GM13976 (cell line): ENCODE measurements around the gene IP6K2.

Experiments
- DNase-seq: peaks from one replicate; pipeline ENCODE4 v3.0.0; 2012; ENCODE audit warnings: low spot score
- CTCF ChIP-seq: IDR thresholded peaks from 2 replicates; pipeline ENCODE4 v1.5.1; 2012; ENCODE audit warnings: borderline replicate concordance, mild to moderate bottlenecking; ENCODE audit not compliant: insufficient read depth; ENCODE audit errors: extremely low read depth, missing control alignments, control extremely low read depth
- in situ Hi-C: fragments of 300-500 bp; cut with MboI; formaldehyde crosslinking; loops from one replicate; pipeline ENCODE4 v1.12.0; 2022; ENCODE audit warnings: low sequenced_read_pairs, mixed read lengths, inconsistent platforms; ENCODE audit not compliant: unreplicated experiment

The IP6K2 gene

GRCh38 chr3:48650723-48651122, 66.3 kb downstream of the IP6K2 start:
- in situ Hi-C loops: no loop called here
- no peak for DNase-seq
- no peak for TF ChIP-seq CTCF

DNA sequence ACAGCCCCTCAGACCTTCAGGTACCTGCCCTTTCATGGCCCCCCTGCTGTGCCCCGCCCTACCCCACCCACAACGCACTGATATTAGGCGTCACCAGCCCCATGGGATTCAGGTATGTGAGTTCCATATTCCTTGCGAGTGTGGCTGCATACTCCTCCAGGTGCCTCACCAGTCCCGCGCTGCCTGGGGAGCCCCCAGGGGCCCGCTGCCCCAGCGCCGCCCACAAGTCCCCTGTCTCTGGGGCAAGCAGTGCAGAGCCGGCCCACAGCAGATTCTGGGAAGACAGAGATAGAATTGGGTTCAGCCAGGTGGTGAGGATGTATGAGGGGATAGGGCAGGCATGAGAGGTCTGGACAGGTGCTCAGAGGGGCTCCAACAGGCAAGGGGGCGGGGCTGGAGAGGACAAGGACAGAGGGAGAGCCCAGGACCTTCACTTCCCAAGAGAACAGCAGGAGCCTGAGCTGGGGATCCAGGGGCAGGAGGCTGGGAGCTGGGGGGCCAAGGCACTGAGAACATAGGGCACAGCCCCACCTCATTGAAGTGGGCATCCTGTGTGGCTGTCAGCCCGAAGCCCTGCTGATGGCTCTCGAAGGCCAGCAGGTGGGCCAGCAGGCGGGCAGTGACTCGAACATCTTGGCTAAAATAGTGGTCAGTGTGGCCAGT, 68.7 kb downstream of the IP6K2 start:
- in situ Hi-C loops: no loop called here
- TF ChIP-seq CTCF: no peak
- DNase-seq: no peak

DNA sequence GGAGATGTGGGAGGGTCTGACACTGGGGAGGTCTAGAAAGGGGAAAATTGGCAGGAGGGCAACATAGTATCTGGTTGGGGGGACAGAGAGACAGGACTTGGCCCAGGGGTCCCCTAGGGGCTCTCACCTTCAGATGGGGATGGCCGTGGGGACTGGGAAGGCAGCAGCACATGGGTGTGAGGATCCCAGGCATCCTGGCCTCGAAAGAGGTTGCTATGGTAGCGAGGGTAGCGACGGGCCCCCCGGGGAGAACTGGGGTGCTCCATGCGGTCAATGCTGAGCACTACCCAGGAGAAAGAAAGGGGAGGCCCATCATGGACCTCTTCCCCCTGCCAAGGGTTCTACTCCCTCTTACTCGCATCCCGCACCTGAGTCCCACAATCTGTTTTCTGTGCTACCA, 69.3 kb downstream of the IP6K2 start:
- DNase-seq: no peak
- no peak for TF ChIP-seq CTCF
- in situ Hi-C loops: no loop called here

GRCh38 chr3:48644898-48645760, 71.9 kb downstream of the IP6K2 start:
- in situ Hi-C loops: no loop called here

DNA sequence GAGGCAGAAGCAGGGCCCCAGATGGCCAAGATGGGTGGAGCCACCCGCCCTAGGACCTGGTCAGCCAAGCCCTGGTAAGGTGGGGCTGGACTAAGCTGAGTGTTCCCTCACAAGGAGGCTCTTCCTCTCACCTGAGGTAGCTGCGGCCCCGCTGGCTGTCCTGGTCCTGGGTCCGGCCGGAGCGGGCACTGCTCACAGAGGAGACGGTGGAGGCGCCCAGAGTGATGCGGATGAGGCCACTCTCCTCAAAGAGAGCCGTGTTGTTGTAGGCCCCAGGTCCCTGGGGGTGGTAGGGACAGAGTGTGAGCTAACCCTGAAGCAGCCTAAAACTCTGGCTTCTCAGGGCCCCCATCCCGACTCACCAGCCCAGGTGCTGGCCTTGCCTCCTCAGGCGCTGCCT, 74.4 kb downstream of the IP6K2 start:
- in situ Hi-C loops: no loop called here
- no peak for DNase-seq
- no peak for TF ChIP-seq CTCF

More at GRCh38 chr3:48644898-48645760, 71.9 kb downstream of the IP6K2 start:
- DNase-seq: no peak
- no peak for TF ChIP-seq CTCF

GRCh38 chr3:48641396-48641795, 75.6 kb downstream of the IP6K2 start:
- in situ Hi-C loops: no loop called here
- TF ChIP-seq CTCF: no peak
- DNase-seq: no peak
